SK-N-SH (cell line): ENCODE results near the gene CATSPERZ. TPM values are rescaled to one million over a fixed set of nuclear protein-coding genes. Genes with fewer than 3 reads are reported as not detected.

Source experiments
- CTCF ChIA-PET: fragments of 300-600, 350-600 bp; formaldehyde crosslinking; extraction: SDS; loops from one replicate; lab custom pipeline; 2021; lab: Yijun Ruan, JAX
- POLR2A ChIA-PET: fragments of 350-600 bp; sonication (Branson Sonifier 250); formaldehyde crosslinking; extraction: SDS; loops from one replicate; lab custom pipeline; 2020; ENCODE audit warnings: antibody characterized with exemption, inconsistent platforms; lab: Yijun Ruan, JAX
- DNase-seq: peaks from one replicate; pipeline ENCODE4 v3.0.0; 2012
- H2AFZ ChIP-seq: fragments of 200-600 bp; sonication (generic); 2 replicates; pipeline ENCODE4 v1.8.1; 2016; ENCODE audit warnings: antibody characterized with exemption, mild to moderate bottlenecking, low read depth
- H3F3A ChIP-seq: fragments of 200-600 bp; sonication (generic); replicated peaks from 2 replicates; pipeline ENCODE3; 2016; ENCODE audit warnings: antibody characterized with exemption, mild to moderate bottlenecking; ENCODE audit not compliant: insufficient read depth
- H3K27ac ChIP-seq, 2 experiments: fragments of 200-500 bp in 1 of 2; fragments of 200-600 bp in 1 of 2; sonication (Bioruptor generic) in 1 of 2; sonication (generic), shearing (Covaris generic) in 1 of 2; 2 replicates each; pipeline versions ENCODE4 v1.5.1 to v1.6.1; 2014 to 2016; ENCODE audit warnings: low read depth in 2 of 2, inconsistent platforms in 1 of 2, low read length in 1 of 2, mild to moderate bottlenecking in 1 of 2, mixed read lengths in 1 of 2
- H3K27me3 ChIP-seq: fragments of 200-600 bp; sonication (generic), shearing (Covaris generic); 2 replicates; pipeline ENCODE4 v1.6.1; 2016; ENCODE audit warnings: mixed run types; ENCODE audit not compliant: insufficient read depth
- H3K36me3 ChIP-seq, 2 experiments: fragments of 200-500 bp in 1 of 2; fragments of 200-600 bp in 1 of 2; sonication (Bioruptor generic) in 1 of 2; sonication (generic) in 1 of 2; replicated peaks in 1 of 2; 2 replicates each; pipeline versions ENCODE3 to v1.5.1; 2014 to 2016; ENCODE audit warnings: low read length in 1 of 2, mild to moderate bottlenecking in 1 of 2; ENCODE audit not compliant: insufficient read depth in 2 of 2, control insufficient read depth in 1 of 2
- H3K4me1 ChIP-seq, 2 experiments: fragments of 200-500 bp in 1 of 2; fragments of 200-600 bp in 1 of 2; sonication (Bioruptor generic) in 1 of 2; sonication (generic), shearing (Covaris generic) in 1 of 2; 2 replicates each; pipeline versions ENCODE4 v1.5.1 to v1.6.1; 2014 to 2016; ENCODE audit warnings: low read depth in 1 of 2, low read length in 1 of 2, mixed run types in 1 of 2; ENCODE audit not compliant: insufficient read depth in 2 of 2, control insufficient read depth in 1 of 2
- H3K4me2 ChIP-seq: fragments of 200-600 bp; sonication (generic), shearing (Covaris generic); 2 replicates; pipeline ENCODE4 v1.6.1; 2017; ENCODE audit warnings: mixed run types
- H3K4me3 ChIP-seq, 2 experiments: fragments of 200-500 bp in 1 of 2; fragments of 200-600 bp in 1 of 2; sonication (Bioruptor generic) in 1 of 2; sonication (generic), shearing (Covaris generic) in 1 of 2; 2 replicates each; pipeline versions ENCODE4 v1.5.1 to v1.8.1; 2014 to 2016; ENCODE audit warnings: low read depth in 2 of 2, inconsistent platforms in 1 of 2, low read length in 1 of 2, mild to moderate bottlenecking in 1 of 2, mixed read lengths in 1 of 2, moderate library complexity in 1 of 2
- H3K79me2 ChIP-seq: fragments of 200-600 bp; sonication (generic); 2 replicates; pipeline ENCODE4 v1.8.1; 2017; ENCODE audit warnings: mild to moderate bottlenecking; ENCODE audit not compliant: insufficient read depth
- H3K9ac ChIP-seq: fragments of 200-600 bp; sonication (generic); 2 replicates; pipeline ENCODE4 v1.6.1; 2017; ENCODE audit warnings: mixed run types
- H3K9me2 ChIP-seq: fragments of 200-600 bp; sonication (generic); 2 replicates; pipeline ENCODE4 v1.6.1; 2017; ENCODE audit warnings: mixed run types
- H3K9me3 ChIP-seq: fragments of 200-600 bp; sonication (generic); 2 replicates; pipeline ENCODE4 v1.6.1; 2017; ENCODE audit warnings: mixed run types, mild to moderate bottlenecking, moderate library complexity
- H4K20me1 ChIP-seq: fragments of 200-600 bp; sonication (generic); 2 replicates; pipeline ENCODE4 v1.6.1; 2017; ENCODE audit warnings: mild to moderate bottlenecking, mixed run types; ENCODE audit not compliant: insufficient read depth
- ELF1 ChIP-seq: IDR thresholded peaks from 2 replicates; pipeline ENCODE4 v1.4.0; 2012
- EP300 ChIP-seq, 2 experiments: IDR thresholded peaks; 2 replicates each; pipeline versions ENCODE4 v1.4.0 to v1.6.1; 2012; ENCODE audit warnings: borderline replicate concordance in 1 of 2, low read depth in 1 of 2, low read length in 1 of 2
- FOSL2 ChIP-seq: IDR thresholded peaks from 2 replicates; pipeline ENCODE4 v1.4.0; 2012; ENCODE audit warnings: low read depth, mild to moderate bottlenecking, moderate library complexity, borderline replicate concordance
- FOXJ3 ChIP-seq: sonication (generic); formaldehyde crosslinking; IDR thresholded peaks from 2 replicates; pipeline ENCODE4 v1.5.1; 2020; ENCODE audit warnings: mild to moderate bottlenecking, missing genetic modification reagents
- MXI1 ChIP-seq: IDR thresholded peaks from 2 replicates; pipeline ENCODE4 v1.6.1; 2012; ENCODE audit warnings: mild to moderate bottlenecking, low read depth, low read length, improper control_type of control experiment
- NFIC ChIP-seq: IDR thresholded peaks from 2 replicates; pipeline ENCODE4 v1.4.0; 2012; ENCODE audit warnings: borderline replicate concordance
- TAF1 ChIP-seq: IDR thresholded peaks from 2 replicates; pipeline ENCODE4 v1.6.1; 2012; ENCODE audit warnings: low read depth, mild to moderate bottlenecking, low read length, moderate library complexity, borderline replicate concordance
- WGBS: methylation state at CpG from one replicate; pipeline ENCODE4 v1.1.6; 2017; ENCODE audit warnings: low lambda C conversion rate; 5-methylcytosine and 5-hydroxymethylcytosine counted together
- polyA plus RNA-seq, 3 experiments: library from polyadenylated mRNA; depleted of rRNA; stranded (reverse); fragments of >200 nt; gene quantifications; 2 replicates each; pipeline ENCODE4 v1.2.3, GENCODE V29; 2012
- TF ChIP-seq, protein P1 (sequence below): IDR thresholded peaks from 2 replicates; pipeline ENCODE4 v1.4.0; 2012; ENCODE audit warnings: low read depth, borderline replicate concordance
- TF ChIP-seq, protein P2 (sequence below): fragments of 150-350 bp; IDR thresholded peaks from 2 replicates; pipeline ENCODE4 v1.6.1; 2016; ENCODE audit warnings: mild to moderate bottlenecking, low read depth, low read length
- TF ChIP-seq, protein P3 (sequence below): fragments of 200-600 bp; sonication (generic); IDR thresholded peaks from 2 replicates; pipeline ENCODE4 v1.6.1; 2017; ENCODE audit warnings: antibody characterized with exemption, mild to moderate bottlenecking, moderate library complexity
- TF ChIP-seq, protein P4 (sequence below): IDR thresholded peaks from 2 replicates; pipeline ENCODE4 v1.4.0; 2012; ENCODE audit warnings: low read depth, borderline replicate concordance

The CATSPERZ gene, protein sequence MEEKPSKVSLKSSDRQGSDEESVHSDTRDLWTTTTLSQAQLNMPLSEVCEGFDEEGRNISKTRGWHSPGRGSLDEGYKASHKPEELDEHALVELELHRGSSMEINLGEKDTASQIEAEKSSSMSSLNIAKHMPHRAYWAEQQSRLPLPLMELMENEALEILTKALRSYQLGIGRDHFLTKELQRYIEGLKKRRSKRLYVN
- 0.54 and 0.67 TPM in 2 replicates for polyA plus RNA-seq (2012; rRNA removed)
- polyA plus RNA-seq (2012; cell fraction: cytosol; rRNA removed) = 0.26 and 0.49 TPM in 2 replicates
- 2.4 and 5.9 TPM in 2 replicates for polyA plus RNA-seq (2012; cell fraction: nucleus; rRNA removed)

DNA sequence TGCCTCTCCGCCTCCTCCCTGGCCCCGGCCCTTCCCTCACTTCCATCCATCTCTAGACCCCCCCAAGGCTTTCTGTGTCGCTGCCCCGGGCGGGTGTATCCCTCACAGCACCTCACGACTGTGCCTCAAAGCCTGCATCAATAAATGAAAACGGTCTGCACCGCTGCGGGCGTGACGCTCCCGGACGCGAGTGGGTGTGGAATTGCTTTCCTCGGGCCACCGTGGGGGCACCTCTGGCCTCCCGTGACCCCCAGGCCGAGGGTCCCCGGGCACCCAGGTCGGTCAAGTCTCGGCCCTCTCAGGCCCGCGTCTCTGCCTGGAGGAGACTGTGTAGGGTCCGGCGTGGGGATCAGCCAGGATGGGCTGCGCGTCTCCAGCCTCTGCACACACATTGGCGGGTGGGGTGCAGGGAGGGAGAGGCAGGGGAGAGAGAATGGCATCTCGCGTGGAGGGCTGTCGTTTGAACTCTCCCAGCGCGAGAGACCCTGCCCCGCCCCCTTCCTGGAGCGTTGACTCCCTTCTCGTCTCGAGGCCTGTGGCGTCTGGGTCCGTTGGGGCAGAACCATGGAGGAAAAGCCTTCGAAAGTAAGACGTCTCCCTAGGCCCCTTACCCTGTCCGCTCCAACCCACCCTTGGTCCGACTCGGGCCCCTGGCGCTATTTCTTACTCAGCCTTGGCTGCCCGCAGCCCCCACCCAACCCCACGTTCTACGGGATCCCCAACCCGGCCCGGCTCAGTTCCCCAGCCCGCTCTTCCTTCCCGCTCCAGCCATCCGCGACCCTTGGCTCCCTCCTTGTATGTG lies at the start of gene CATSPERZ:
Gene CATSPERZ, plus strand, starts transcription at position 512 of the 802 bp plus-strand sequence. Its CDS starts 53 bp downstream, at position 565.
- CTCF ChIA-PET = interaction anchor here (0.6 to 6.7 kb wide), 20 partner anchors 13 to 411 kb away, joined by 3 to 196 read pairs (median 6); partner anchors contain the start of genes BAD, FERMT3, GPR137 and KCNK4
- no peaks in the 10 kb centered on the region for H3K9me3 ChIP-seq
- no peaks in the 10 kb centered on the region for H3K36me3 ChIP-seq
- peaks cover 5 to 6% of the 10 kb centered on the region in 2 experiments; a peak in 2 of 4 replicates for H3K4me1 ChIP-seq
- no peaks in the 10 kb centered on the region for H3K9me2 ChIP-seq
- no peak within 1 kb of the TSS for H3K9ac ChIP-seq
- DNase-seq = no peak
- no peaks in the 10 kb centered on the region for H3K79me2 ChIP-seq
- H3K4me3 ChIP-seq = no peak within 1 kb of the TSS; a peak in 1 of 4 replicates
- TF ChIP-seq TAF1 (no peak), MXI1 (no peak), EP300 (IDR thresholded peaks at IDR 0.05; ENCODE audit: borderline replicate concordance in 1 of 2, low read depth in 1 of 2, low read length in 1 of 2) (no peak), ELF1 (no peak), FOXJ3 (CRISPR knock-in tag) (no peak), FOSL2 (no peak), NFIC (no peak)
- TF ChIP-seq, protein P1, sequence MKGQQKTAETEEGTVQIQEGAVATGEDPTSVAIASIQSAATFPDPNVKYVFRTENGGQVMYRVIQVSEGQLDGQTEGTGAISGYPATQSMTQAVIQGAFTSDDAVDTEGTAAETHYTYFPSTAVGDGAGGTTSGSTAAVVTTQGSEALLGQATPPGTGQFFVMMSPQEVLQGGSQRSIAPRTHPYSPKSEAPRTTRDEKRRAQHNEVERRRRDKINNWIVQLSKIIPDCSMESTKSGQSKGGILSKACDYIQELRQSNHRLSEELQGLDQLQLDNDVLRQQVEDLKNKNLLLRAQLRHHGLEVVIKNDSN = no peak
- TF ChIP-seq, protein P2, sequence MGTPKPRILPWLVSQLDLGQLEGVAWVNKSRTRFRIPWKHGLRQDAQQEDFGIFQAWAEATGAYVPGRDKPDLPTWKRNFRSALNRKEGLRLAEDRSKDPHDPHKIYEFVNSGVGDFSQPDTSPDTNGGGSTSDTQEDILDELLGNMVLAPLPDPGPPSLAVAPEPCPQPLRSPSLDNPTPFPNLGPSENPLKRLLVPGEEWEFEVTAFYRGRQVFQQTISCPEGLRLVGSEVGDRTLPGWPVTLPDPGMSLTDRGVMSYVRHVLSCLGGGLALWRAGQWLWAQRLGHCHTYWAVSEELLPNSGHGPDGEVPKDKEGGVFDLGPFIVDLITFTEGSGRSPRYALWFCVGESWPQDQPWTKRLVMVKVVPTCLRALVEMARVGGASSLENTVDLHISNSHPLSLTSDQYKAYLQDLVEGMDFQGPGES = no peak
- TF ChIP-seq, protein P3, sequence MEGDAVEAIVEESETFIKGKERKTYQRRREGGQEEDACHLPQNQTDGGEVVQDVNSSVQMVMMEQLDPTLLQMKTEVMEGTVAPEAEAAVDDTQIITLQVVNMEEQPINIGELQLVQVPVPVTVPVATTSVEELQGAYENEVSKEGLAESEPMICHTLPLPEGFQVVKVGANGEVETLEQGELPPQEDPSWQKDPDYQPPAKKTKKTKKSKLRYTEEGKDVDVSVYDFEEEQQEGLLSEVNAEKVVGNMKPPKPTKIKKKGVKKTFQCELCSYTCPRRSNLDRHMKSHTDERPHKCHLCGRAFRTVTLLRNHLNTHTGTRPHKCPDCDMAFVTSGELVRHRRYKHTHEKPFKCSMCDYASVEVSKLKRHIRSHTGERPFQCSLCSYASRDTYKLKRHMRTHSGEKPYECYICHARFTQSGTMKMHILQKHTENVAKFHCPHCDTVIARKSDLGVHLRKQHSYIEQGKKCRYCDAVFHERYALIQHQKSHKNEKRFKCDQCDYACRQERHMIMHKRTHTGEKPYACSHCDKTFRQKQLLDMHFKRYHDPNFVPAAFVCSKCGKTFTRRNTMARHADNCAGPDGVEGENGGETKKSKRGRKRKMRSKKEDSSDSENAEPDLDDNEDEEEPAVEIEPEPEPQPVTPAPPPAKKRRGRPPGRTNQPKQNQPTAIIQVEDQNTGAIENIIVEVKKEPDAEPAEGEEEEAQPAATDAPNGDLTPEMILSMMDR = no peak
- TF ChIP-seq, protein P4, sequence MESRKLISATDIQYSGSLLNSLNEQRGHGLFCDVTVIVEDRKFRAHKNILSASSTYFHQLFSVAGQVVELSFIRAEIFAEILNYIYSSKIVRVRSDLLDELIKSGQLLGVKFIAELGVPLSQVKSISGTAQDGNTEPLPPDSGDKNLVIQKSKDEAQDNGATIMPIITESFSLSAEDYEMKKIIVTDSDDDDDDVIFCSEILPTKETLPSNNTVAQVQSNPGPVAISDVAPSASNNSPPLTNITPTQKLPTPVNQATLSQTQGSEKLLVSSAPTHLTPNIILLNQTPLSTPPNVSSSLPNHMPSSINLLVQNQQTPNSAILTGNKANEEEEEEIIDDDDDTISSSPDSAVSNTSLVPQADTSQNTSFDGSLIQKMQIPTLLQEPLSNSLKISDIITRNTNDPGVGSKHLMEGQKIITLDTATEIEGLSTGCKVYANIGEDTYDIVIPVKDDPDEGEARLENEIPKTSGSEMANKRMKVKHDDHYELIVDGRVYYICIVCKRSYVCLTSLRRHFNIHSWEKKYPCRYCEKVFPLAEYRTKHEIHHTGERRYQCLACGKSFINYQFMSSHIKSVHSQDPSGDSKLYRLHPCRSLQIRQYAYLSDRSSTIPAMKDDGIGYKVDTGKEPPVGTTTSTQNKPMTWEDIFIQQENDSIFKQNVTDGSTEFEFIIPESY = no peak
- peaks cover 5% of the 10 kb centered on the region; the same call in 1 of the 2 replicates for H3K27me3 ChIP-seq
- no peaks in the 10 kb centered on the region for H4K20me1 ChIP-seq
- H3F3A ChIP-seq = peaks cover 12% of the 10 kb centered on the region
- WGBS = 84% methylated on average over 41 of the region's 54 CpGs
- H3K27ac ChIP-seq = no peak within 1 kb of the TSS
- H2AFZ ChIP-seq = no peak within 1 kb of the TSS
- POLR2A ChIA-PET = interaction anchor here (5.8 kb wide), 1 partner anchor 30 kb away, joined by 54 read pairs; no protein-coding TSS in a partner anchor
- H3K4me2 ChIP-seq = no peak within 1 kb of the TSS
